A549 (cell line): ENCODE data around the gene AK3.

Experiments
- CHD4 ChIP-seq: fragments of 200-600 bp; sonication (generic); IDR thresholded peaks from 2 replicates; pipeline ENCODE4 v1.6.1; 2016; ENCODE audit warnings: antibody characterized with exemption, mild to moderate bottlenecking, borderline replicate concordance
- HOXB13 ChIP-seq: fragments of 250-450 bp; sonication (Bioruptor Pico); IDR thresholded peaks from 2 replicates; pipeline ENCODE4 v1.5.0; 2020; ENCODE audit warnings: low read depth, mild to moderate bottlenecking, moderate library complexity
- JUNB ChIP-seq: fragments of >200 bp; sonication (Bioruptor Twin); formaldehyde crosslinking; IDR thresholded peaks from 2 replicates; pipeline ENCODE4 v1.6.1; 2016
- MAFK ChIP-seq: fragments of 450-650 bp; IDR thresholded peaks from 2 replicates; pipeline ENCODE4 v1.6.1; 2014; ENCODE audit not compliant: partially characterized antibody
- POLR2A ChIP-seq: IDR thresholded peaks from 2 replicates; pipeline ENCODE4 v1.6.1; 2012; ENCODE audit warnings: mild to moderate bottlenecking, low read length
- RAD21 ChIP-seq, 2 experiments: fragments of >200 bp in 1 of 2; sonication (Bioruptor Twin) in 1 of 2; formaldehyde crosslinking in 1 of 2; IDR thresholded peaks in 1 of 2; conservative IDR thresholded peaks in 1 of 2; 2 replicates in 1 of 2; 3 replicates in 1 of 2; pipeline ENCODE4 v1.6.1; 2012 to 2018; ENCODE audit warnings: inconsistent platforms in 1 of 2
- TFCP2L1 ChIP-seq: fragments of 250-450 bp; sonication (Bioruptor Pico); IDR thresholded peaks from 2 replicates; pipeline ENCODE4 v1.5.0; 2021; ENCODE audit warnings: mild to moderate bottlenecking
- TF ChIP-seq, protein P1 (sequence below): fragments of >200 bp; sonication (Bioruptor Twin); formaldehyde crosslinking; IDR thresholded peaks from 3 replicates; pipeline ENCODE4 v1.5.1; 2016
- TF ChIP-seq, protein P2 (sequence below): fragments of 250-450 bp; sonication (Bioruptor Pico); IDR thresholded peaks from 2 replicates; pipeline ENCODE4 v1.5.0; 2020; ENCODE audit warnings: low read depth, mild to moderate bottlenecking, moderate library complexity
- TF ChIP-seq, protein P3 (sequence below): IDR thresholded peaks from 2 replicates; pipeline ENCODE4 v1.6.1; 2012

DNA sequence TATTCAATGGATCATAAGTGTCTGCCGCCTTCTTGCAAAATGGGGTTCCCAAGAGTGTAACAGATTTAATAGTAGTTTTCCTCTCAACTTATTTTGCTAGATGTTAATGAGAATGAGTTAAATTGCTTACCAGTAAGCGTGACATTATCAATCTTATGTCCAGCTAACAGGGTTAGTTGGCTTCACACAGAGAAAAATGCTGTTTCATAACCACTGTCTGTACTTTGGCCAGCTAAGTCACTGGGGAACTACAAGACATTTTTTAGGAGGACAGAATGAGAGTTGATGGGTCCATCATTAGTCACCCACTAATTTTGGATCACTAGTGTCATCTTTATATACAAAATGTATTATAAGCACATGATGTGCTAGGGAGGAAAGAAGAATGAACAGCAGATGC, 60.3 kb downstream of the AK3 start:
- TF ChIP-seq, protein P1, sequence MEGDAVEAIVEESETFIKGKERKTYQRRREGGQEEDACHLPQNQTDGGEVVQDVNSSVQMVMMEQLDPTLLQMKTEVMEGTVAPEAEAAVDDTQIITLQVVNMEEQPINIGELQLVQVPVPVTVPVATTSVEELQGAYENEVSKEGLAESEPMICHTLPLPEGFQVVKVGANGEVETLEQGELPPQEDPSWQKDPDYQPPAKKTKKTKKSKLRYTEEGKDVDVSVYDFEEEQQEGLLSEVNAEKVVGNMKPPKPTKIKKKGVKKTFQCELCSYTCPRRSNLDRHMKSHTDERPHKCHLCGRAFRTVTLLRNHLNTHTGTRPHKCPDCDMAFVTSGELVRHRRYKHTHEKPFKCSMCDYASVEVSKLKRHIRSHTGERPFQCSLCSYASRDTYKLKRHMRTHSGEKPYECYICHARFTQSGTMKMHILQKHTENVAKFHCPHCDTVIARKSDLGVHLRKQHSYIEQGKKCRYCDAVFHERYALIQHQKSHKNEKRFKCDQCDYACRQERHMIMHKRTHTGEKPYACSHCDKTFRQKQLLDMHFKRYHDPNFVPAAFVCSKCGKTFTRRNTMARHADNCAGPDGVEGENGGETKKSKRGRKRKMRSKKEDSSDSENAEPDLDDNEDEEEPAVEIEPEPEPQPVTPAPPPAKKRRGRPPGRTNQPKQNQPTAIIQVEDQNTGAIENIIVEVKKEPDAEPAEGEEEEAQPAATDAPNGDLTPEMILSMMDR, result no peak
- TF ChIP-seq, protein P2, sequence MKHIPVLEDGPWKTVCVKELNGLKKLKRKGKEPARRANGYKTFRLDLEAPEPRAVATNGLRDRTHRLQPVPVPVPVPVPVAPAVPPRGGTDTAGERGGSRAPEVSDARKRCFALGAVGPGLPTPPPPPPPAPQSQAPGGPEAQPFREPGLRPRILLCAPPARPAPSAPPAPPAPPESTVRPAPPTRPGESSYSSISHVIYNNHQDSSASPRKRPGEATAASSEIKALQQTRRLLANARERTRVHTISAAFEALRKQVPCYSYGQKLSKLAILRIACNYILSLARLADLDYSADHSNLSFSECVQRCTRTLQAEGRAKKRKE (CRISPR knock-in tag), result no peak
- TF ChIP-seq RAD21 (conservative IDR thresholded peaks at IDR 0.05 in 1 of 2, IDR thresholded peaks at IDR 0.05 in 1 of 2) (no peak), MAFK (no peak), POLR2A (no peak), HOXB13 (CRISPR knock-in tag) (no peak), JUNB (no peak), CHD4 (no peak), TFCP2L1 (no peak)
- TF ChIP-seq, protein P3, sequence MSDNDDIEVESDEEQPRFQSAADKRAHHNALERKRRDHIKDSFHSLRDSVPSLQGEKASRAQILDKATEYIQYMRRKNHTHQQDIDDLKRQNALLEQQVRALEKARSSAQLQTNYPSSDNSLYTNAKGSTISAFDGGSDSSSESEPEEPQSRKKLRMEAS, result no peak
